Measurements from ENCODE around the gene EFHD2.

GRCh38 chr1:15452216-15452615, 42.5 kb downstream of the EFHD2 start:
- TF ChIP-seq POLR2A (IDR thresholded peaks at IDR 0.05; ENCODE audit: low read depth, low read length) (no peak), POLR2AphosphoS5 (IDR thresholded peaks at IDR 0.05; ENCODE audit: low read depth, low read length) (no peak), TAF1 (IDR thresholded peaks at IDR 0.05; ENCODE audit: low read depth, low read length) (no peak), PAX5 (IDR thresholded peaks at IDR 0.05; ENCODE audit: insufficient read depth, low read length, severe bottlenecking) (no peak)
